Measurements from ENCODE around the gene XYLB. TPM values are rescaled to one million over a fixed set of nuclear protein-coding genes. Genes with fewer than 3 reads are reported as not detected.
"Not testable (repeated sequence)": the region's sequence is repeated elsewhere in the genome, so short reads cannot be mapped to it uniquely, and the experiment has no call there.

XYLB gene
- total RNA-seq, 1 donor from 2014 or later: 0.91 TPM

GRCh38 chr3:38317192-38317759 lies 29.3 kb upstream of the XYLB start:
- Histone ChIP-seq H3K4me1 (no peaks in the 10 kb centered on the region), H3K36me3 (no peaks in the 10 kb centered on the region), H3K9me3 (replicated peaks) (peaks cover 12% of the 10 kb centered on the region), H3K27ac (replicated peaks) (no peak overlapping the region), H3K27me3 (ENCODE audit: low read depth) (no peaks in the 10 kb centered on the region), H3K4me3 (no peak overlapping the region)
- DNase-seq: no peak
- intact Hi-C loops (cut with micrococcal nuclease): no loop called here
- no peak for TF ChIP-seq CTCF (IDR thresholded peaks at IDR 0.05; ENCODE audit: borderline replicate concordance)

- no peak overlapping the region for H3K4me3 ChIP-seq
- no peak overlapping the region for H3K27ac ChIP-seq (replicated peaks)
- no peaks in the 10 kb centered on the region for H3K36me3 ChIP-seq
- peaks cover 16% of the 10 kb centered on the region for H3K9me3 ChIP-seq (replicated peaks)
- DNase-seq: no peak
- intact Hi-C loops (cut with micrococcal nuclease): no loop called here
- TF ChIP-seq CTCF (IDR thresholded peaks at IDR 0.05; ENCODE audit: borderline replicate concordance): no peak
- H3K4me1 ChIP-seq: no peaks in the 10 kb centered on the region
- H3K27me3 ChIP-seq (ENCODE audit: low read depth): no peaks in the 10 kb centered on the region
Observed at GRCh38 chr3:38318766-38319671, 27.6 kb upstream of the XYLB start.

GRCh38 chr3:38320638-38321037 lies 25.9 kb upstream of the XYLB start:
- peaks cover 16% of the 10 kb centered on the region for H3K9me3 ChIP-seq (replicated peaks)
- H3K36me3 ChIP-seq; H3K27me3 ChIP-seq (ENCODE audit: low read depth); DNase-seq; H3K4me3 ChIP-seq; intact Hi-C loops (cut with micrococcal nuclease); H3K4me1 ChIP-seq; H3K27ac ChIP-seq (replicated peaks): not testable (repeated sequence)

GRCh38 chr3:38323060-38323459 lies 23.5 kb upstream of the XYLB start:
- intact Hi-C loops (cut with micrococcal nuclease): no loop called here
- H3K27me3 ChIP-seq (ENCODE audit: low read depth): peaks cover 11% of the 10 kb centered on the region
- no peak for DNase-seq
- H3K9me3 ChIP-seq (replicated peaks): peaks cover 16% of the 10 kb centered on the region
- no peaks in the 10 kb centered on the region for H3K36me3 ChIP-seq
- no peak for TF ChIP-seq CTCF (IDR thresholded peaks at IDR 0.05; ENCODE audit: borderline replicate concordance)
- H3K27ac ChIP-seq (replicated peaks): no peak overlapping the region
- H3K4me1 ChIP-seq: no peaks in the 10 kb centered on the region
- no peak overlapping the region for H3K4me3 ChIP-seq

- DNase-seq: no peak
- intact Hi-C loops (cut with micrococcal nuclease): no loop called here
- no peaks in the 10 kb centered on the region for H3K36me3 ChIP-seq
- H3K4me1 ChIP-seq: no peaks in the 10 kb centered on the region
- no peak overlapping the region for H3K27ac ChIP-seq (replicated peaks)
- peaks cover 11% of the 10 kb centered on the region for H3K27me3 ChIP-seq (ENCODE audit: low read depth)
- no peak overlapping the region for H3K4me3 ChIP-seq
- TF ChIP-seq CTCF (IDR thresholded peaks at IDR 0.05; ENCODE audit: borderline replicate concordance): no peak
- H3K9me3 ChIP-seq (replicated peaks): peaks cover 16% of the 10 kb centered on the region
Observed at GRCh38 chr3:38325256-38325655, 21.3 kb upstream of the XYLB start.

All from left ventricle myocardium inferior (tissue), 1 donor.